Endothelial cell of umbilical vein (primary cell): ENCODE data around the gene FARP2. TPM values are rescaled to one million over a fixed set of nuclear protein-coding genes. Genes with fewer than 3 reads are reported as not detected.
"Not testable (repeated sequence)": the region's sequence is repeated elsewhere in the genome, so short reads cannot be mapped to it uniquely, and the experiment has no call there.

Experiments
- BruUV-seq: library from RNA; stranded (reverse); fragments of 400-500 nt; replicated peaks from 2 replicates; lab custom pipeline; 2021; lab: Mats Ljungman, UMichigan
- CTCF ChIA-PET: fragments of 300-600, 350-600 bp; sonication (Branson Sonifier 250); formaldehyde crosslinking; loops from one replicate; lab custom pipeline; 2021; ENCODE audit warnings: antibody characterized with exemption, inconsistent platforms; lab: Charles Lee
- POLR2A ChIA-PET: fragments of 300-600, 350-600 bp; sonication (Branson Sonifier 250); formaldehyde crosslinking; loops from one replicate; lab custom pipeline; 2021; ENCODE audit warnings: antibody characterized with exemption, inconsistent platforms; lab: Charles Lee
- DNase-seq: peaks from one replicate; pipeline ENCODE4 v3.0.0-alpha.2; 2011; ENCODE audit warnings: low read depth, low spot score
- FAIRE-seq: peaks from 2 replicates; lab custom pipeline; 2011; peaks lifted over from hg19 to GRCh38; lab: Jason Lieb, UNC
- H2AFZ ChIP-seq: 2 replicates; pipeline ENCODE4 v1.6.0; 2012; ENCODE audit warnings: low read depth, low read length, control low read depth, inconsistent platforms
- H3K27ac ChIP-seq: 2 replicates; pipeline ENCODE4 v1.5.1; 2011; ENCODE audit warnings: low read depth, mild to moderate bottlenecking, control low read depth, low read length, moderate library complexity; ENCODE audit not compliant: insufficient read depth
- H3K27me3 ChIP-seq, 2 experiments: 2 replicates each; pipeline versions ENCODE4 v1.6.0 to v1.6.1; 2011; ENCODE audit warnings: low read length in 2 of 2, mixed read lengths in 1 of 2; ENCODE audit not compliant: control insufficient read depth in 2 of 2, insufficient read depth in 2 of 2
- H3K36me3 ChIP-seq, 2 experiments: 2 replicates in 1 of 2; 3 replicates in 1 of 2; pipeline ENCODE4 v1.5.1; 2011; ENCODE audit warnings: low read length in 2 of 2, mild to moderate bottlenecking in 1 of 2, moderate library complexity in 1 of 2; ENCODE audit not compliant: control insufficient read depth in 2 of 2, insufficient read depth in 2 of 2; ENCODE audit errors: extremely low read depth in 1 of 2
- H3K4me1 ChIP-seq: 3 replicates; pipeline ENCODE4 v1.5.1; 2011; ENCODE audit warnings: mild to moderate bottlenecking, low read length; ENCODE audit not compliant: control insufficient read depth, insufficient read depth; ENCODE audit errors: extremely low read depth
- H3K4me2 ChIP-seq: 2 replicates; pipeline ENCODE4 v1.6.1; 2011; ENCODE audit warnings: low read length, control low read depth, mixed read lengths; ENCODE audit not compliant: insufficient read depth
- H3K4me3 ChIP-seq, 3 experiments: fragments of 200-600 bp in 1 of 3; sonication (generic), shearing (Covaris generic) in 1 of 3; replicated peaks in 1 of 3; 2 replicates each; pipeline ENCODE4 v1.5.1; 2011 to 2016; ENCODE audit warnings: control low read depth in 3 of 3, low read length in 3 of 3, mild to moderate bottlenecking in 2 of 3, inconsistent platforms in 1 of 3, low read depth in 1 of 3, moderate library complexity in 1 of 3; ENCODE audit not compliant: insufficient read depth in 1 of 3
- H3K79me2 ChIP-seq: 2 replicates; pipeline ENCODE4 v1.6.0; 2012; ENCODE audit warnings: low read length, inconsistent platforms; ENCODE audit not compliant: control insufficient read depth, insufficient read depth
- H3K9ac ChIP-seq: replicated peaks from 2 replicates; pipeline ENCODE3; 2011; ENCODE audit warnings: low read length, control low read depth; ENCODE audit not compliant: insufficient read depth; ENCODE audit errors: extremely low read depth
- H3K9me1 ChIP-seq: replicated peaks from 3 replicates; pipeline ENCODE4 v1.6.0; 2011; ENCODE audit warnings: mild to moderate bottlenecking, low read length; ENCODE audit not compliant: control insufficient read depth, insufficient read depth; ENCODE audit errors: extremely low read depth
- H3K9me3 ChIP-seq: replicated peaks from 2 replicates; pipeline ENCODE4 v1.5.1; 2012; ENCODE audit warnings: low read length, inconsistent platforms; ENCODE audit not compliant: control insufficient read depth, insufficient read depth
- H4K20me1 ChIP-seq: replicated peaks from 2 replicates; pipeline ENCODE3; 2011; ENCODE audit warnings: mild to moderate bottlenecking, low read length; ENCODE audit not compliant: control insufficient read depth, insufficient read depth; ENCODE audit errors: extremely low read depth
- CTCF ChIP-seq, 2 donors: IDR thresholded peaks; 1 replicate in 1 of 2; 2 replicates in 1 of 2; pipeline ENCODE4 v1.5.1; 2011; ENCODE audit warnings: low read length in 2 of 2, mild to moderate bottlenecking in 2 of 2, moderate library complexity in 2 of 2, control low read depth in 1 of 2, inconsistent platforms in 1 of 2, low read depth in 1 of 2; ENCODE audit not compliant: insufficient read depth in 1 of 2; ENCODE audit errors: extremely low read depth in 1 of 2
- EZH2 ChIP-seq: IDR thresholded peaks from 2 replicates; pipeline ENCODE4 v1.6.1; 2012; ENCODE audit warnings: borderline replicate concordance, low read depth, mild to moderate bottlenecking, moderate library complexity, low read length, inconsistent platforms; ENCODE audit not compliant: severe bottlenecking
- FOS ChIP-seq: IDR thresholded peaks from 2 replicates; pipeline ENCODE4 v1.6.1; 2011; ENCODE audit warnings: mild to moderate bottlenecking, low read length, moderate library complexity, borderline replicate concordance; ENCODE audit not compliant: insufficient read depth
- GATA2 ChIP-seq: IDR thresholded peaks from 2 replicates; pipeline ENCODE4 v1.7.0; 2011; ENCODE audit warnings: low read depth, mild to moderate bottlenecking, moderate library complexity, mixed read lengths, low read length; ENCODE audit not compliant: insufficient read length, insufficient read depth
- JUN ChIP-seq: IDR thresholded peaks from 2 replicates; pipeline ENCODE4 v1.6.1; 2011; ENCODE audit warnings: borderline replicate concordance, low read depth; ENCODE audit not compliant: insufficient read length, insufficient read depth
- MAX ChIP-seq: IDR thresholded peaks from 2 replicates; pipeline ENCODE4 v1.6.1; 2011; ENCODE audit not compliant: insufficient read depth, insufficient read length
- MYC ChIP-seq: IDR thresholded peaks from one replicate; pipeline ENCODE4 v1.6.1; 2011; ENCODE audit warnings: mild to moderate bottlenecking, low read depth, low read length
- POLR2A ChIP-seq: IDR thresholded peaks from 2 replicates; pipeline ENCODE4 v1.6.1; 2012; ENCODE audit warnings: low read depth, mild to moderate bottlenecking, control low read depth, low read length
- POLR2AphosphoS5 ChIP-seq: IDR thresholded peaks from 2 replicates; pipeline ENCODE4 v1.6.1; 2012; ENCODE audit warnings: low read depth, mild to moderate bottlenecking, control low read depth, low read length, moderate library complexity; ENCODE audit not compliant: insufficient read depth
- dilution Hi-C: fragments of 300-500 bp; cut with MboI; formaldehyde crosslinking; loops from one replicate; pipeline ENCODE4 v1.15.0; 2019; ENCODE audit warnings: low sequenced_read_pairs; ENCODE audit not compliant: extremely low pct_ligation_motif_present
- intact Hi-C: fragments of 100-400 bp; cut with micrococcal nuclease; formaldehyde crosslinking; loops from one replicate; pipeline ENCODE4 v1.10.0; 2022
- polyA plus RNA-seq, 4 experiments: library from polyadenylated mRNA; depleted of rRNA in 3 of 4; stranded (reverse) in 3 of 4; unstranded in 1 of 4; fragments of >200 nt; gene quantifications; 2 replicates each; pipeline versions ENCODE4 v1.2.1 to v1.2.3, GENCODE V29; 2011 to 2012; ENCODE audit warnings: missing spikeins in 1 of 4
- total RNA-seq: library from RNA; stranded (reverse); gene quantifications from 2 replicates; pipeline ENCODE4 v1.2.3, GENCODE V29; 2021

Gene FARP2
- total and polyA plus RNA-seq, 2 donors (not counting 3 experiments of a cell fraction or from before 2014, with no cell fraction given): 15.3 to 45.3 TPM

- ChIA-PET POLR2A (no interaction called here), CTCF (no interaction called here)
- no peak overlapping the region for H3K4me2 ChIP-seq
- no peaks in the 10 kb centered on the region for H3K9me3 ChIP-seq
- H4K20me1 ChIP-seq: no peaks in the 10 kb centered on the region
- no peaks in the 10 kb centered on the region for H3K79me2 ChIP-seq
- no peak for TF ChIP-seq JUN
- no peak for TF ChIP-seq FOS
- no peak for TF ChIP-seq POLR2A
- TF ChIP-seq CTCF (IDR thresholded peaks at IDR 0.05; ENCODE audit: extremely low read depth in 1 of 2, insufficient read depth in 1 of 2, low read depth in 1 of 2, low read length in 2 of 2): no peak
- no peak for TF ChIP-seq POLR2AphosphoS5
- no peak for TF ChIP-seq GATA2
- TF ChIP-seq EZH2: no peak
- no peak for TF ChIP-seq MAX
- TF ChIP-seq MYC: no peak
- H3K4me3 ChIP-seq: no peak overlapping the region
- DNase-seq: no peak
- intact Hi-C loops: no loop called here
- no peak overlapping the region for H3K9ac ChIP-seq
- no peak overlapping the region for H2AFZ ChIP-seq
- H3K27me3 ChIP-seq: peaks cover 3% of the 10 kb centered on the region in 2 experiments
- no peaks in the 10 kb centered on the region for H3K4me1 ChIP-seq
- dilution Hi-C loops: no loop called here
- no peak for FAIRE-seq
- no peak overlapping the region for H3K27ac ChIP-seq
- no peaks in the 10 kb centered on the region for H3K9me1 ChIP-seq
- BruUV-seq: no TSS peak
- no peaks in the 10 kb centered on the region for H3K36me3 ChIP-seq
Measured at GRCh38 chr2:241522477-241522876, 166.4 kb downstream of the FARP2 start.

GRCh38 chr2:241525818-241526780 is 170.0 kb downstream of the FARP2 start:
- H3K9me3 ChIP-seq, H2AFZ ChIP-seq, DNase-seq, H3K4me2 ChIP-seq, intact Hi-C loops, H3K36me3 ChIP-seq, H3K9ac ChIP-seq, H3K79me2 ChIP-seq, FAIRE-seq, BruUV-seq, dilution Hi-C loops, H4K20me1 ChIP-seq, H3K9me1 ChIP-seq, H3K27me3 ChIP-seq, H3K4me3 ChIP-seq, H3K27ac ChIP-seq, H3K4me1 ChIP-seq: not testable (repeated sequence)
- ChIA-PET POLR2A (interaction anchor here (0.7 kb wide), 1 partner anchor 340 kb away, joined by 3 read pairs; no protein-coding TSS in a partner anchor), CTCF (interaction anchor here (1.3 kb wide), 1 partner anchor 9 kb away, joined by 3 read pairs; no protein-coding TSS in a partner anchor)
